GM10847 (cell line): ENCODE measurements around the gene ELOVL6.

Experiments
- POLR2A ChIP-seq: IDR thresholded peaks from 2 replicates; pipeline ENCODE4 v1.6.1; 2011; ENCODE audit not compliant: insufficient read length; ENCODE audit errors: extremely low read depth

Gene ELOVL6

DNA sequence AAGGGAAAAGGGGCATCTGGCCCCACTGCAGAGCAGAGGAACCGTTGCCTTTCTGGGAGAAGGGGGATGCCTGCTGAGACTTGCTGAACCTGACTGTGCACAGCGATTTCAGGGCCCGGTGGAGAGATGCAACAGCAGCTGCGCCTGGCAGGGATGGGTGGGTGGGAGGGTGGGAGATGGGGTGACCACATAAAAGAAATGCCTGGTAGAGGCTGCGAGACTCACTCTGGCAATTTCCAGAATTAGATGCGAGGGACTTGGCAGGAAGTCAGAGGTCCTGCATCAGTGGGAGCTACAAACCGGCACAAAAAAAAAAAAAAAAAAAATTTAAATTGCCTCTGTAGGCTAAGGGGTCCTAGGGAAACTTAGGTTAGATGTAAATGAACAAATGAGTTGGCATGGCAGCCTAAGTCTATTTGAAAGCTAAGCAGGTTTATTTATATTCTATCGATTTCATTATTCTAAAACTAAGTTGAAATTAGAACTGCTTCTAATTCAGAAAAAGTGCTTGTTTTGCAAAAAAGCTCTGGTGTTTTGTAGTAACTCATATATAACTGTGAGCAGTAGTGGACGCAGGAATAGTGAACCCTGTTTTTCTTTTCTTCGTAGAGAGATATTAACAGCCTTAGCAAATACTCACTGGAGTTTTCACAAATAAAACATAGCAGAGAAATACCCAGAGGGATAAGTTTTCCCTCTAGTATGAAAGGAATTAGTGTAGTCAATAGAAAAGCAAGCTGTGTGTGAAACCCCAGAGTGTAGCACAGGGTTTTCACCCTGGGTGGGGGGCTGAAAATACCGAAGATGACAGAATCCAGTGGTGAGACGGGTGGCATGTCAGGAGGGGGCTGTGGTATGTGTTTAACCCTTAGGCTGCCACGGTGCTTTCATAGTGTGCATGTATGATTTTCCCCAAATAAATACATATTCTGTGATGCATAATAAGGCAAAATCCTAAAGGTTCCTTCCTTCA, 155.6 kb downstream of the ELOVL6 start:
- no peak for TF ChIP-seq POLR2A

DNA sequence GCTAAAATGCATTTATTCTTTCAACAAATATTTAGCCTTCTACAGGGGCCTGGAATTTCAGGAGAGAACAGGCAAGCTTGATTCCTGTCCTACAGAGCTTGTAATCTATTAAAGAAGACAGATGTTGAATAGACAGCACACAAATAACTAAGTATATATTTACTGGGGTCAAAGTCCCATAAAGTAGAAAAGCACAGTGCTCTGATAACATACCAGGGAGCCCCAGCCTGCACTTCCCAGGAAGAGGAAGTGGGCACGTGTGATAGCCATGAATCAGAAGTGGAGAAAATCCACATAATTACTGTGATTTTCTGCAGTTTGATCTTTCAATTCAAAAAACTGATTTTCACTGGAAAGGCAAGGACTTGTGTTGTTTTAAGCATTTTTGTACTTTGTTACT, 156.7 kb downstream of the ELOVL6 start:
- TF ChIP-seq POLR2A = no peak

DNA sequence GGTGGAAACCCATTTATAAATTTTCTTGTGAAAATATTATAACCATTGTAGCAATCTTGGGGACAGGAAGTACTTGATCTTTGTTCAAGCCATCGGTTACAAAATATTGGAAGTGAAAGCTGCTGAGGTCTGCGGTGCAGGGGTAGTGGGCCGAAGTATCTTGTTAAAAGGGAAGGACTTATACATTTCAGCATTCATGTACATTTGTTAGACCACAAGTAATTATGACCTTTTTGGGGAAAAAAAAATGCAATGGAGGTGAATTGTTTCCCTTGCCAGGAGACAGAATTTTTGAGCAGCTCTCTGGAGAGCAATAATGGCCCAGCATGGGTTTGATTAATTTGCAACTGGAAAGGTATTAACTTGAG, 164.4 kb downstream of the ELOVL6 start:
- no peak for TF ChIP-seq POLR2A

DNA sequence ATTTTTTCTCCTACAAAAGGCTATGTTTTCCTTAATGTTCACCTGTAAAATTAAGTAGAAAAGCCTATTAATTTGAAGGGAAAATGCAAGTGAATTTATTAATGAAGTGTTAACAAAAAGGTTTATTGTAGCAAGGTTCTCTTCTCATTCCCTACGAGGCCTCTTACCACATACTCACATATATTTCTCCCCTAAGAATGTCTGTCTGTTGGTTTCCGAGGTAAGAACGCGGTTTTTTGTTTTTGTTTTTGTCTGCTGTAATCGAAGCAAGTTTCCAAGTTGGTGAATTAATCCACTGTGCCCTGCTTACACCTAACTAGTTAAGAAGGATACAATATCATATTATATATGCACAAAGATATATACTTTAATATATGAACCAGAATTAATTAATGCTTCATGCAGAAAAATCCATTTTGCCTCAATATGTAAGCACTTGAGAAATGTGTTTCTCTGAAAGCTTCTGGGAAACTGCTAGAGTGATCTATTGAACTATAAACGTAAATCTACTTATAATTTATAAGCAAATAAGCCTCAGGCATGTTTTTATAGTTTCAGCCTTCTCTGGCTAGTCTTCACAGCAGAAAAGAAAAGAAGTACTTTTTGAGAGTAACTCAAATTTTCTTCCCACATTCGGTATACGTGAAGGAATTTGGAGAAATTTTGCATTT, 164.9 kb downstream of the ELOVL6 start:
- no peak for TF ChIP-seq POLR2A

DNA sequence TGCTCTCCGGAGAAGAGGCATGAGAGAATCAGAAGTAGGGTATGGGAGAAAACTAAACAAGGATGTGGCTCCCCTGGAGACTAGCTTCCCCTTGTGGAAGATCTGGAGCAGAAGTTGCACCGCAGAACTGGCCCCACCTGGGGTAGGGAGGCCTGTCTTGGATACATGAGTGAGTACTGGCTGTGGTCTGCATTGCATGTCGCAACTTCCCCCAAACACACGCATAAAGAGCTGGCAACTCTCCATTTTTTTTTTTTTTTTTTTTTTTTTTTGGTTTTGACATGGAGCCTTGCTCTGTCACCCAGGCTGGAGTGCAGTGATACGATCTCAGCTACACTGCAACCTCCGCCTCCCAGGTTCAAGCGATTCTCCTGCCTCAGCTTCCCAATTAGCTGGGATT, 165.8 kb downstream of the ELOVL6 start:
- TF ChIP-seq POLR2A = no peak

DNA sequence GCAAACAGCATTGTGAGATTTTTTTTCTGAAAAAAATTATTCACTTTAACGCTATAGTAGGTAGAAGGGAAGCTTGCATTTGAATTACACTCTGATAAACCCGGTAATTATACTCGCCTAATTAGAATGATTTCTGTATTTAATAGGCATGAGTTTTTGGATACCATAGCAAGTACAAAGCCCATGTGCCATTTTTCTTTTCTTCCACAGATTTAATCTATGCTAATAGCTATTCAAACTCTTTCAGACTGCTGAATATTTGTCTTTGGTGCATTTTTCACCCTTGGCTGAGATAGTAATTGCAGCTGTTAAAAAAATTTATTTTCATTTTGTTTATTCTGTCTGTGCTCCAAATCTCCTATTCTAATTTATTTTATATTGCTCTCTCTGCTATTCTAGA, 172.7 kb downstream of the ELOVL6 start:
- no peak for TF ChIP-seq POLR2A

DNA sequence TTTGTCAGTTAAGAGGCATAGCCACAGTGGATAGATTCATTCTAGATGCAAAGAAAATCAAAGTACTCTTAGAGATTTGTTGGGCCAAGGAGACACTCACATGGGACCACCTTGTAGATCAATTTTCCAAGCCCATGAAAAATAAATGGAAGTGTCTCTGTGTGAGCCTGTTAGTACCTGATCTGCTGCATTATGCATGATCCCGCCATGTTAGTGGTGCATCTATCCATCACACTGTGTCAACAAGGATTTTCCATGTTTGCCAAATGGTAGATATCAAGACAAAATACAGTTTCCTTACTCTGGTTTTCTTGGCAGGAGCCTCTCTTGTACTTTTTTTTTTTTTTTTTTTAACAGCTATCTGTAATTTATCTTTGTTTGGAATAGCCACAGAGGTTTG, 173.4 kb downstream of the ELOVL6 start:
- TF ChIP-seq POLR2A = no peak

DNA sequence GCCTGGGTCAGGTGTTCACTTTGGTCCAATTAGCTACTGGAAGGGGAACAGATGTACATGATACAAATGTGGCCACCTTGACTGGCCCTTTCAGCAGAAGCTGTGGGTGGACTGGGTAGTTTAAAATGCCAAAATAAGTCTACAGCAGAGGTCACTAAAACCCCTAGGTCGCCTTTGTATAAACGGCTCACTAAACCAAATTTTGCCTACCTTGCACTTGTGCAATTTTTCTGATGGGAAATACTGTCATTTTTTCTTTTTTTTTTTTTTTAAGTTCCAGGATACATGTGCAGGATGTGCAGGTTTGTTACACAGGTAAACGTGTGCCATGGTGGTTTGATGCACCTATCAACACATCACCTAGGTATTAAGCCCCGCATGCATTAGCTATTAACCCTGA, 176.0 kb downstream of the ELOVL6 start:
- no peak for TF ChIP-seq POLR2A

DNA sequence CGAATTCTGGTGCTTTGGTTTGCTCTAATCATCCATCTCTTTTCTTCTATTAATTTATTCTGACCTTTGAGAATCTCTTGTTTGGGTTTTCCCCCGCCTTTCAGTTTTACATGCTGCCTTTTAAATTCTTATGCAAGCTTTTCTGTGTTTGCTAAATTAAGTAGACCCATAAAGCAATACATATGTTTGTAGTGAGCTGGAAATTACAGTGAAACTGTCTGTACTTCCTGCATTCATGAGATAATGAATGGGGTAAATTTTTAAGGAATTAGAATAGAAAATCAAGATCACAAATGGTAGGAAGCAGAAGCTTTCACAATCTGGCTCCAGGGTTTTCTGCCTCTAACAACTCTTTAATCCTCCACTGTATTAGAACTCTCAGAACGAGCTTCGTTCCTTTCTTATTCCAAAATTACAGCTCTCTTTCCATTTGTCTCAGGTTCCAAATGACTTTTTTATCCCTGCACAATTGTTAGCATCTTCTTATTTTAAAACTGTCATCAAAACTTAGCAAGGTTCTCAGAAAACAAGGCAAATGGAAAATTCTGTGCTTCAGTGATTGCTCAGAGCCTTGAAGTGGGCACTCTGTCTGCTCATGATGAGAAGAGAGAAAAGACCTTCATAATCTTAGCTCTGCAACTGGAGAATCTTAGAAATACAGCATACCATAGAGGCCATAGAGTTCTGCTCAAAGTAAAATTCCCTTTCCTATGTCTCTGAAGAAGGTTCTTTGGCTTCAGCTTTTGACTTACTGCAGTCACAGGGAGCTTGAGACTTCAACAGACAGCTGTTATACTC, 177.6 kb downstream of the ELOVL6 start:
- TF ChIP-seq POLR2A = no peak

DNA sequence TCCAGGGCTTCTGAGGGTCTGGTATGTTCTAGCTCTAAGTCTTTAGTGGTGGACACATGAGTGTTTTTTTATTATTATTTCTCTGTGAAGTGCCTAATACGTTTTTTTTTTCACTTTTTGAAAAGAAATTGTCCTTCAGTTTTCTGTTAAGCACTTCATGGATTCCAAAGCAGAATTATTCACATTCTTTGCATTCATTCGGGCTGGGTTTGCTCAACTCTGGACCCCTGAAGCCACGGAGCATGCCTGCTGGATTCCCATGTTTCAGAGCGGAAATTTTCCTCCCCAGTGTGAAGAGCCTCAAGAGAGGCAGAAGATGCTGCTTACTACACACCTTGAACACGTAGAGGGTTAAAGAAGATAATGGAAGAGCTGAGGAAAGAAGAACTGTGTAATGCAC, 178.3 kb downstream of the ELOVL6 start:
- no peak for TF ChIP-seq POLR2A

DNA sequence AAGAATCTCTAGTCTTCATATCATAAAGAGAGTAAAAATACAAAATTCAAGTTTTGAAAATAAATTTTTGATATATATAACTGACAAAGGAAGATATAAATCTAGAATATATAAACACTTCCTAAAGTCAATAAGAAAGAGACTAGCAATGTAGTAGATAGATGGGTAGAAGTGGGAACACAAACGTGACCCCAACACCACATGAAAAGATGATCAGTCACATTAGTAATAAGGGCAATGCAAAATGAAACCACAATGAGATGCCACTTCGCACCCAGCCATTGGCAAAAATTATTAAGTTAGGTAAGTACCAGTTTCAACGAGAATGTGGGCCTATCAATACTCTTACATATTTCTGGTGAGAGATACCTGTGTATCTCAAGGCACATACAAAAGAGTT, 179.3 kb downstream of the ELOVL6 start:
- TF ChIP-seq POLR2A = no peak

DNA sequence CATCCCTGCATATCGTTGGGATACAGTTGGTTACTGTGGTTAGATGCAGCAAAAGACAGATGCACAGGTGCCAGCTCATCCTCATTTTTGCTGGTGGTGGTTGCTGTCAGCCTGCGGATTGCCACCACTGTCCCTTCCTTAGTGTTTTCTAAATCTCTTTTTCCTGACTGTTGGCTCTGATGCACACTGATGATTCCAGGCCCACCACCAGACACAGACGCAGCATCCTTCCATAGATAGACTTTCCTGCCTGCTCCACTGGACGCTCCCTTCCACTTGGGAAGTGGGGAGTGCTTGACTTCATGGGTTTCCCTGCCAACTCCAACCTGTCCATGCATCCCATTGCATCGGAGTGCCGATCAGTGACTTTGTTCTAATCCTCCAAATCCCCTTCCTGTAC, 184.2 kb downstream of the ELOVL6 start:
- no peak for TF ChIP-seq POLR2A

DNA sequence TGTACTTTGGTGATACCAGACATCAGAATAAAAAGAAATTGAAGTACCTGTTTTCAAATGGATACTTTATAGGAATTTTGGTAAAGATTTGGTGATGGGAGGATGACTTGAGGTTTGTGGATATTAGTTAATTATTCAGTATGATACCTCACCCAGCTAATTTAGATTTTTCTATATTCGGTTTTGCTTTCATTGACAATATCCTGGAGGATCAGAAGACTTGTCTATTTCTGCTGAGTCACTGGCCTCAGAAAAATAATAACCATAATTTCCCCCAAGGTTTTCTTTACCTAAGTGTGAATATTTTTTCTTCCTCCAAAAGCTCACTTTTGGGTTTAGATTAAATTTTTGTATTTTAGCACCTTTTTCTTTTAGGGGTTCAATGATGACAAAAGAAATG, 185.5 kb downstream of the ELOVL6 start:
- no peak for TF ChIP-seq POLR2A

DNA sequence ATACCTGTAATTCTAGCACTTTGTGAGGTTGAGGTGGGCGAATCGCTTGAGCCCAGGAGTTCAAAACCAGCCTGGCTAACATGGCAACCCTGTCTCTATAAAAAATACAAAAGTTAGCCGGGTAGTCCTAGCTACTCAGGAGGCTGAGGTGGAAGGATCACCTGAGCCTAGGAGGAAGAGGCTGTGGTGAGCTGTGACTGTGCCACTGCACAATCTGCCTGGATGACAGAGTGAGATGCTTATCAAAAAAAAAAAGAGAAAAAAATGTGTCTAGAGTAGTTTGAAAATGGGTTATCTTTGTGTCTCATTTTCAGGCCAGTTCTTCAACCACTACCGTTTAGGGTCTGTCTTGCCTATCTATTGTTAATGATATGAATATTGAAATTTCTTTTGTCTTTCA, 187.6 kb downstream of the ELOVL6 start:
- no peak for TF ChIP-seq POLR2A

DNA sequence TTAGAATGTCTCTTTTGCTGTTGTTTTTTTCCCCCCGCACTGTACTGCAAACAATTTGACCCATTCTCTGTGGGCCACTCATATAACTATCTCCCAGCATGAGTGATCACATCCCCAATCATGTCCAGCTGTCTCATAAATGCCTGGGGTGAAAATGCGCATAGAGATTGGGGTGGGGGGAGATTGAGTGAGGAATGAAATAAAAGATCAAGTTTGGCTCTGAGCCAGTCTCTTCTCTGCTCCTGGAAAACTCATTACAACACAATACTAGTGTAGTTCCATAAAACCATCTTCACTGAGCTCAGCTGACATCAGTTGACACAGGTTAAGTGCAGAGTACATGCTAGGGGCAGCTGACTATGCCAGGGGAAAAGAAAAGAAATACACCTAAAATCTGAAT, 188.9 kb downstream of the ELOVL6 start:
- TF ChIP-seq POLR2A = no peak

DNA sequence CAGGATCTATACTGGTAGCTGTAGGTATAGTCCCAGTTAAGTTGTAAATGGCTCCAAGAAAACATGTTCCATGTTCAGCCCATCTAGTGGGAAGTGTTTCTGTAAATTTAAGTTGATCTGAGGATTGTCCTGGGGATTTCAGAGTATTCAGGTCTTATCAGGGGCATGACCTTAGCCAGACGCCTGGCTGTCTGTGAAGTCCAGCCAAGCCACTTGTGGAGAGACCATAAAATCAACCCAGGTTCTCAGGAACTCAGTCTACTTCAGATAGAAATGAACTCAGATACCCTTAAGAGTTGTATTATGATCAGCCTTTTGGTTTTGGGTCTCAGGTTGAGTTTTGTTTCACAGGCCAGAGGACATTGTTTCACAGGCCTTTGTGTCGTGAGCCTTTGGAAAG, 189.9 kb downstream of the ELOVL6 start:
- TF ChIP-seq POLR2A = no peak
